Progenitor cell of endocrine pancreas (in vitro differentiated cells): Measurements from ENCODE around the gene TBL1X. TPM values are rescaled to one million over a fixed set of nuclear protein-coding genes. Genes with fewer than 3 reads are reported as not detected.
"Not testable (repeated sequence)": the region's sequence is repeated elsewhere in the genome, so short reads cannot be mapped to it uniquely, and the experiment has no call there.

Experiments
- DNase-seq: peaks from one replicate; pipeline ENCODE4 v3.0.0; 2021; ENCODE audit warnings: low spot score; ENCODE audit not compliant: unreplicated experiment
- H3K27ac Mint-ChIP-seq: 2 replicates; pipeline ENCODE4 v1.8.0; 2021; ENCODE audit warnings: mild to moderate bottlenecking, moderate library complexity, mixed read lengths
- H3K27me3 Mint-ChIP-seq: 2 replicates; pipeline ENCODE4 v1.8.0; 2021; ENCODE audit warnings: mixed read lengths
- H3K36me3 Mint-ChIP-seq: 2 replicates; pipeline ENCODE4 v1.8.0; 2022; ENCODE audit warnings: mixed read lengths; ENCODE audit not compliant: insufficient read depth
- H3K4me1 Mint-ChIP-seq: 2 replicates; pipeline ENCODE4 v1.8.0; 2021; ENCODE audit warnings: low read depth, mixed read lengths
- H3K4me3 Mint-ChIP-seq: 2 replicates; pipeline ENCODE4 v1.8.0; 2021; ENCODE audit warnings: low read depth, mild to moderate bottlenecking, moderate library complexity, mixed read lengths
- H3K9me3 Mint-ChIP-seq: 2 replicates; pipeline ENCODE4 v1.8.0; 2021; ENCODE audit warnings: low read depth, mixed read lengths
- total RNA-seq: library from RNA; stranded (reverse); gene quantifications from 2 replicates; pipeline ENCODE4 v1.2.1, GENCODE V29; 2021
- TF ChIP-seq, protein P1 (sequence below): fragments of 200-600 bp; sonication (generic); IDR thresholded peaks from one replicate; pipeline ENCODE4 v1.5.0; 2021; ENCODE audit warnings: antibody characterized with exemption, mild to moderate bottlenecking; ENCODE audit not compliant: unreplicated experiment

The TBL1X gene
- total RNA-seq, 1 donor from 2014 or later, result 42.7 TPM

DNA sequence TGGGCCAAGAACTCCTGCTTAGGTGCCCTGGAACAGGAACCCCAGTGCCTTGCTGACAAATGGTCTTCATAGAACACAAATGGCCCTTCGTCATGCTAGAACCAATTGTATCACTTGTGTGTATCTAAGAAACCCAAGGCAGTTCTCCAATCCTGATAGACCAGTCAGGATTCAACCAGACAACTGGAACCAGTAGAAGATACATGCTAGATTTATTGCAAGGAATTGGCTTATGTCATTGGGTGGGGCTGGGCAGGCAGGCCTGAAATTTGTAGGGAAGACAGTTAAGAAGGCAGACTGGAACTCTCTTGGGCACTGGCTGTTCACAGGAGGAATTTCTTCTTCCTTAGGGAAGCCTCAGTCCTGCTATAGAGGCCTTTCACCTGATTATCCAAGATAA lies 17.0 kb upstream of the TBL1X start:
- no peak for DNase-seq
- no peaks in the 10 kb centered on the region for H3K4me1 Mint-ChIP-seq
- TF ChIP-seq, protein P1, sequence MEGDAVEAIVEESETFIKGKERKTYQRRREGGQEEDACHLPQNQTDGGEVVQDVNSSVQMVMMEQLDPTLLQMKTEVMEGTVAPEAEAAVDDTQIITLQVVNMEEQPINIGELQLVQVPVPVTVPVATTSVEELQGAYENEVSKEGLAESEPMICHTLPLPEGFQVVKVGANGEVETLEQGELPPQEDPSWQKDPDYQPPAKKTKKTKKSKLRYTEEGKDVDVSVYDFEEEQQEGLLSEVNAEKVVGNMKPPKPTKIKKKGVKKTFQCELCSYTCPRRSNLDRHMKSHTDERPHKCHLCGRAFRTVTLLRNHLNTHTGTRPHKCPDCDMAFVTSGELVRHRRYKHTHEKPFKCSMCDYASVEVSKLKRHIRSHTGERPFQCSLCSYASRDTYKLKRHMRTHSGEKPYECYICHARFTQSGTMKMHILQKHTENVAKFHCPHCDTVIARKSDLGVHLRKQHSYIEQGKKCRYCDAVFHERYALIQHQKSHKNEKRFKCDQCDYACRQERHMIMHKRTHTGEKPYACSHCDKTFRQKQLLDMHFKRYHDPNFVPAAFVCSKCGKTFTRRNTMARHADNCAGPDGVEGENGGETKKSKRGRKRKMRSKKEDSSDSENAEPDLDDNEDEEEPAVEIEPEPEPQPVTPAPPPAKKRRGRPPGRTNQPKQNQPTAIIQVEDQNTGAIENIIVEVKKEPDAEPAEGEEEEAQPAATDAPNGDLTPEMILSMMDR, result no peak
- H3K36me3 Mint-ChIP-seq, result no peaks in the 10 kb centered on the region
- peaks cover 7% of the 10 kb centered on the region for H3K27me3 Mint-ChIP-seq
- H3K27ac Mint-ChIP-seq, result no peak overlapping the region
- H3K4me3 Mint-ChIP-seq, result no peak overlapping the region
- H3K9me3 Mint-ChIP-seq, result peaks cover 21% of the 10 kb centered on the region

- peaks cover 6% of the 10 kb centered on the region for H3K4me1 Mint-ChIP-seq
- no peak overlapping the region for H3K4me3 Mint-ChIP-seq
- TF ChIP-seq, protein P1, result no peak
- no peaks in the 10 kb centered on the region for H3K27me3 Mint-ChIP-seq
- H3K27ac Mint-ChIP-seq, result no peak overlapping the region
- peaks cover 7% of the 10 kb centered on the region for H3K9me3 Mint-ChIP-seq
- DNase-seq, result no peak
- peaks cover 2% of the 10 kb centered on the region for H3K36me3 Mint-ChIP-seq
Observed at GRCh38 chrX:9456250-9457074, 8.4 kb upstream of the TBL1X start.

DNA sequence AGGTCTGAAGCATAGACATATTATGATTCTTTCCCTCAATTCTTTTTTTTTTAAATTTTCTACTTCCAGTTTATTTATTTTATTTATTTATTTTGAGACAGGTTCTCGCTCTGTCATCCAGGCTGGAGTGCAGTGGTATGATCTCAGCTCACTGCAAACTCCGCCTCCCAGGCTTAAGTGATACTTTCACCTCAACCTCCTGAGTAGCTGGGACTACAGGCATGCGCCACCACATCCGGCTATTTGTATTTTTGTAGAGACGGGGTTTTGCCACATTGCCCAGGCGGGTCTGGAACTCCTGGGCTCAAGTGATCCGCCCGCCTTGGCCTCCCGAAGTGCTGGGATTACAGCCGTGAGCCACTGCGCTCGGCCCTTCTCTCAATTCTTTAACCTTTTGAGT lies 6.8 kb upstream of the TBL1X start:
- H3K4me3 Mint-ChIP-seq, H3K9me3 Mint-ChIP-seq, H3K27ac Mint-ChIP-seq, H3K36me3 Mint-ChIP-seq, H3K27me3 Mint-ChIP-seq, DNase-seq: not testable (repeated sequence)
- H3K4me1 Mint-ChIP-seq, result peaks cover 16% of the 10 kb centered on the region

DNA sequence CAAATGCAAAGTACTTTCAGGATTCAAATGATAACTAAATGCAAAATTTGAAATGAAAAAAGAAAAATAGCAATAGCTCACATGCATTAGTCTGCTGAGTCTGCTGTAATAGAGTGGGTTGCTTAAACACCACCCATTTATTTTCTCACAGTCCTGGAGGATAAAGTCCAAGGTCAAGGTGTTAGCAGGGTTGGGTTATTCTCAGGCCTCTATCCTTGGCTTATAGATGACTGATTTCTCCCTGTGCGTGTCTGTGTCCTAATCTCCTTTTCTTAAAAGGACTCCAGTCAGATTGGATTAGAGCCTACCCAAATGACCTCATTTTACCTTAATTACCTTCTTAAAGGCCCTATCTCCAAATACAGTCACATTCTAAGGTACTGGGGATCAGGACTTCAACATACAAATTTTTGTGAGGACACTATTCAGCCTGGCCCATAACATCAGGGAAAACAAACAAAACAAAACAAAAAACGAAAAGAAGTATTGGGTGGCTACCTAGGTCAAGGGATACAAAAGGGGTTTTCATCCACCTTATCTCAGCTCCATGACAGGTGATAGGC lies 6.3 kb upstream of the TBL1X start:
- Mint-ChIP-seq H3K27me3 (no peaks in the 10 kb centered on the region), H3K36me3 (peaks cover 2% of the 10 kb centered on the region), H3K4me1 (peaks cover 16% of the 10 kb centered on the region), H3K9me3 (peaks cover 8% of the 10 kb centered on the region), H3K4me3 (no peak overlapping the region), H3K27ac (no peak overlapping the region)
- TF ChIP-seq, protein P1, result no peak
- no peak for DNase-seq

GRCh38 chrX:9459186-9459748 lies 5.6 kb upstream of the TBL1X start:
- H3K27ac Mint-ChIP-seq, result no peak overlapping the region
- peaks cover 8% of the 10 kb centered on the region for H3K9me3 Mint-ChIP-seq
- H3K36me3 Mint-ChIP-seq, result peaks cover 2% of the 10 kb centered on the region
- no peak overlapping the region for H3K4me3 Mint-ChIP-seq
- DNase-seq, result no peak
- TF ChIP-seq, protein P1, result no peak
- peaks cover 19% of the 10 kb centered on the region for H3K4me1 Mint-ChIP-seq
- H3K27me3 Mint-ChIP-seq, result no peaks in the 10 kb centered on the region
